ENCODE data around the gene CAMK1D. TPM values are rescaled to one million over a fixed set of nuclear protein-coding genes. Genes with fewer than 3 reads are reported as not detected.

CAMK1D gene
- total RNA-seq, 4 donors from 2014 or later = 0.55 to 2.2 (median 1.5) TPM

- in situ Hi-C loops (cut with MboI; ENCODE audit: low sequenced_read_pairs in 4 of 4) = no loop called here
Observed at GRCh38 chr10:12645449-12645848, 296.1 kb downstream of the CAMK1D start.

DNA sequence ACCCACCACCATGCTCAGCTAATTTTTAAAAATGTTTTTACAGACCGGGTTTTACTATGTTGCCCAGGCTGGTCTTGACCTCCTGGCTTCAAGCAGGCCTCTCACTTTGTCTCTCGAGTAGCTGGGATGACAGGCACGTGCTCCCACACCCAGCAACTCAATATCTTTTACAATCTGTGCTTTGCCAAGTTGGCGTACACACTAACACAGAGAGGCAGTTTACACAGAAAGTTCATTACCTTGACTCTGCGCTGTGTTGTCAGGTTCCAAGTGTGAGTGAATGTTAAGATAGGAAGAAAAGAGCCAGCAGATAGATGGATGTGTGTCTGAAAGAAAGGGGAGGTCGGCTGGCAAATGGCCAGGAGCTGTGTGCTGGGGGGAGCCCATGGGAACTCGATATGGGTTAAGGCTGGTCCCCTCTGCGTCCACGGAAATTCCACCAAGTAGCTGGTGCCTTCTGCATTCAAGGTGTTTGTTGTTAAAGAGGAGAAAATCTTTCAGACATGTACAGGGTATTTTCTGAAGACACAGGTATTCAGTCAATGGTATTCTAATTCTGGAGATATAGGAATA is 299.8 kb downstream of the CAMK1D start:
- H3K36me3 ChIP-seq = no peaks in the 10 kb centered on the region
- no peak overlapping the region for H3K27ac ChIP-seq
- H3K4me1 ChIP-seq = no peaks in the 10 kb centered on the region
- no peak overlapping the region for H3K4me3 ChIP-seq
- in situ Hi-C loops (cut with MboI; ENCODE audit: low sequenced_read_pairs in 4 of 4) = no loop called here
- intact Hi-C loops (cut with DNase I; ENCODE audit: low total_unique reads) = no loop called here
- H3K27me3 ChIP-seq = no peaks in the 10 kb centered on the region
- DNase-seq = no peak
- no peak for ATAC-seq
- TF ChIP-seq CTCF (IDR thresholded peaks at IDR 0.05 in 4 of 5, conservative IDR thresholded peaks at IDR 0.05 in 1 of 5) (no peak), POLR2A (IDR thresholded peaks at IDR 0.05) (no peak)
- H3K9me3 ChIP-seq = no peaks in the 10 kb centered on the region

More at GRCh38 chr10:12645449-12645848, 296.1 kb downstream of the CAMK1D start:
- DNase-seq (no peak), ATAC-seq (no peak)
- no peaks in the 10 kb centered on the region for H3K4me1 ChIP-seq
- no peaks in the 10 kb centered on the region for H3K36me3 ChIP-seq
- no peak for TF ChIP-seq CTCF (IDR thresholded peaks at IDR 0.05 in 4 of 5, conservative IDR thresholded peaks at IDR 0.05 in 1 of 5)
- no peak for TF ChIP-seq POLR2A (IDR thresholded peaks at IDR 0.05)
- no peaks in the 10 kb centered on the region for H3K27me3 ChIP-seq
- no peak overlapping the region for H3K4me3 ChIP-seq
- intact Hi-C loops (cut with DNase I; ENCODE audit: low total_unique reads) = no loop called here
- no peaks in the 10 kb centered on the region for H3K9me3 ChIP-seq
- no peak overlapping the region for H3K27ac ChIP-seq

DNA sequence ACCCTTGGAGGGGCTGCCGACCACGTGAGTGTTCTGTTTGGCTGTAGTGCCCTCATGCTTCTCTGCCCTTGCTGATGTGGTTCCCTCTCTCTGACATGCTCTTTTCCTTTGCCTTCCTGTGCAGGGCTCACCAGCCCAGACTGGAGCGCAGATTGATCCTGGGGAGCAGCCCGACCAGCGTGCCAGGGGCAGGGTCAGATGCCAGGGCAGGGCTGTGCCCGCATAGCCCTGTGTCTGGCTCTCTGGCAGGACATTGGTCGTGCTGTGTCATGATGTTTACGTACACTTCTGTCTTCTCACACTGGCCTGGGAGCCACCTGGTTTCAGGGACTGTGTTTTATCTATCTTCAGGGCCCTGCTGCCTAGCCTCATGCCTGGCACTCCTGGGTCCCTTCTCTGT is 300.8 kb downstream of the CAMK1D start:
- DNase-seq (no peak), ATAC-seq (no peak)
- H3K36me3 ChIP-seq = no peaks in the 10 kb centered on the region
- TF ChIP-seq POLR2A (IDR thresholded peaks at IDR 0.05) (no peak), CTCF (IDR thresholded peaks at IDR 0.05 in 4 of 5, conservative IDR thresholded peaks at IDR 0.05 in 1 of 5) (no peak)
- H3K4me3 ChIP-seq = no peak overlapping the region
- in situ Hi-C loops (cut with MboI; ENCODE audit: low sequenced_read_pairs in 4 of 4) (no loop called here), intact Hi-C loops (cut with DNase I; ENCODE audit: low total_unique reads) (no loop called here)
- H3K9me3 ChIP-seq = no peaks in the 10 kb centered on the region
- no peaks in the 10 kb centered on the region for H3K27me3 ChIP-seq
- no peak overlapping the region for H3K27ac ChIP-seq
- no peaks in the 10 kb centered on the region for H3K4me1 ChIP-seq

DNA sequence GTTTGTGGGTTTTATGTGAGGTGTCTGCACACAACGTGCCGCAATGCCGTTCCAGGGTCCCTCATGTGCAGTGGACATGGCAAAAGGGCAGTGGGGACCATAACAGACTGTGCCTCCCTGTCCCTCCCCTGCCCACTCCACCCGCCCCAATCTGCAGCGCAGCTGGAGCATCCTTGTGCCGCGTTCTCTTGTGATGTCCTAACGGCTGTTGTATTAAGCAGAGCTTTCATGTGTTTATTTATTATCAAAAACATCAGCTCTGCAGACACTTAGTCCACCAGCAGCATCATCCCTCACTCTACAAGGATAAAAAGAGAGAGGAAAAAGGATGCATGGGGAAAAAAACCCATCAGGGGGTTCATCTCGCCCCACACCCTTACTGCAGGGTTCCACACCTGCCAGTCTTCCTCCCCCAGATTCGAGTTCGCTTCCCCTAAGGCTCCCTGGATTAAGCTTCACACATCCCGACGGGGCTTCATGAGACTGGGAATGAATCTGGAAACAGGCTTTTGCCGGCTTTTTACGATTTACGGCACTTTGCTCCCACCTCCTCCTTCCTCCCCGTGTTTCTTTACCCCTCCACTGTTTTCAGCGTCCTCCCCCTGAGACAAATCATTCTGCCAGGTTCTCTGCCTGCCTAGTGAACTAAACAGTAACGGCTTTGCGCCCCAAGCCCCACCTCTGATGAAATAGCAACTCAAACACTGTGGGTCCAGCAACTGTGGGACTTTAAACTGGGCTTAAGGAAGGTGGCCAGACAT is 301.4 kb downstream of the CAMK1D start:
- in situ Hi-C loops (cut with MboI; ENCODE audit: low sequenced_read_pairs in 4 of 4) (no loop called here), intact Hi-C loops (cut with DNase I; ENCODE audit: low total_unique reads) (no loop called here)
- no peak for TF ChIP-seq POLR2A (IDR thresholded peaks at IDR 0.05)
- TF ChIP-seq CTCF (IDR thresholded peaks at IDR 0.05 in 4 of 5, conservative IDR thresholded peaks at IDR 0.05 in 1 of 5) = no peak
- no peak overlapping the region for H3K27ac ChIP-seq
- H3K9me3 ChIP-seq = no peaks in the 10 kb centered on the region
- ATAC-seq (no peak), DNase-seq (no peak)
- no peaks in the 10 kb centered on the region for H3K4me1 ChIP-seq
- no peaks in the 10 kb centered on the region for H3K36me3 ChIP-seq
- H3K27me3 ChIP-seq = no peaks in the 10 kb centered on the region
- H3K4me3 ChIP-seq = no peak overlapping the region

Measured in gastrocnemius medialis (tissue), 4 donors.